ENCODE results near the gene GID4.
A peak's percentile ranks its signal among the peaks of the same experiment; 100 is the strongest.
"Not testable (repeated sequence)": the region's sequence is repeated elsewhere in the genome, so short reads cannot be mapped to it uniquely, and the experiment has no call there.

GID4 gene

GRCh38 chr17:18038861-18039534 is at the start of gene GID4, which contains the start of gene ATPAF2:
TSS of gene GID4 (plus strand) at chr17:18039408. CDS start at chr17:18039465, 57 bp downstream.
TSS of gene ATPAF2 (minus strand) at chr17:18039168. CDS start at chr17:18039013, 155 bp downstream.
- H3K36me3 ChIP-seq: peaks cover 9% of the 10 kb centered on the region
- peaks cover 79% of the 10 kb centered on the region for H4K20me1 ChIP-seq
- peaks cover 56% of the 10 kb centered on the region for H3K4me1 ChIP-seq
- peak within 1 kb of the TSS; percentile 81 for H3K27ac ChIP-seq
- H3K4me2 ChIP-seq: peak within 1 kb of the TSS; percentile 92
- no peaks in the 10 kb centered on the region for H3K9me3 ChIP-seq
- peak within 1 kb of the TSS; percentile 93 for H3K9ac ChIP-seq
- no peaks in the 10 kb centered on the region for H3K27me3 ChIP-seq
- no peak for TF ChIP-seq Cebpa-rat (IDR thresholded peaks at IDR 0.05)
- H3K4me3 ChIP-seq: peak within 1 kb of the TSS; percentile 86

- Histone ChIP-seq H3K4me1 (peaks cover 8% of the 10 kb centered on the region), H3K27me3 (no peaks in the 10 kb centered on the region), H3K9me3 (no peaks in the 10 kb centered on the region), H3K4me2 (no peak overlapping the region), H3K36me3 (no peaks in the 10 kb centered on the region), H3K4me3 (no peak overlapping the region), H3K9ac (no peak overlapping the region), H4K20me1 (no peaks in the 10 kb centered on the region), H3K27ac (no peak overlapping the region)
- TF ChIP-seq Cebpa-rat (IDR thresholded peaks at IDR 0.05): no peak
These were observed 49.6 kb upstream of the GID4 start for GRCh38 chr17:17989618-17990017.

GRCh38 chr17:17990282-17990681 is 48.9 kb upstream of the GID4 start:
- no peaks in the 10 kb centered on the region for H3K27me3 ChIP-seq
- H3K4me3 ChIP-seq: no peak overlapping the region
- H3K9me3 ChIP-seq: no peaks in the 10 kb centered on the region
- TF ChIP-seq Cebpa-rat (IDR thresholded peaks at IDR 0.05): no peak
- no peak overlapping the region for H3K9ac ChIP-seq
- no peaks in the 10 kb centered on the region for H3K36me3 ChIP-seq
- peaks cover 12% of the 10 kb centered on the region for H3K4me1 ChIP-seq
- no peaks in the 10 kb centered on the region for H4K20me1 ChIP-seq
- H3K27ac ChIP-seq: no peak overlapping the region
- H3K4me2 ChIP-seq: no peak overlapping the region

- peaks cover 12% of the 10 kb centered on the region for H3K4me1 ChIP-seq
- H3K4me3 ChIP-seq: no peak overlapping the region
- no peak overlapping the region for H3K4me2 ChIP-seq
- H3K36me3 ChIP-seq: no peaks in the 10 kb centered on the region
- no peak overlapping the region for H3K27ac ChIP-seq
- no peaks in the 10 kb centered on the region for H4K20me1 ChIP-seq
- H3K9ac ChIP-seq: no peak overlapping the region
- H3K9me3 ChIP-seq: no peaks in the 10 kb centered on the region
- TF ChIP-seq Cebpa-rat (IDR thresholded peaks at IDR 0.05): no peak
- no peaks in the 10 kb centered on the region for H3K27me3 ChIP-seq
These were observed 45.8 kb upstream of the GID4 start for GRCh38 chr17:17993366-17993765.

DNA sequence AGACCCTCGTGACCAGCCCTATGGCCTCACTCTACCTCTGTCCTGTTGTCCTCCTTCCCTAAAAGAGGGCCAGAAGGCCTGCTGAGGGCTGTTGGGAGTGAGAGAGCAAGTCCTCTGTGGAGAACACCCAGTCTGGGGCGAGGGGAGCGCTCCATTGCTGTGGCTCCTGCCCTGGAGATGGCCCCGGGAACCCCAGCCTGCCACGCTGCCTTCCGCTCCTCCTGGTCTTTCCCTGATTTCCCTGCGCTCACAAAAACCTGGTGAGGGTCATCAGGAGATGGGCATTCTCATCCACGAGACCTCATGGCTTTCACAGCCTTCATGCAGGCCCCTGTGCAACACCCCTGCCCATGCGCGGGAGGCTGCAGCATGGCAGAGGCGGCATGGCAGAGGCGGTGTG is 45.4 kb upstream of the GID4 start:
- Histone ChIP-seq H3K27ac (no peak overlapping the region), H4K20me1 (no peaks in the 10 kb centered on the region), H3K4me3 (no peak overlapping the region), H3K4me1 (peaks cover 12% of the 10 kb centered on the region), H3K9me3 (no peaks in the 10 kb centered on the region), H3K27me3 (no peaks in the 10 kb centered on the region), H3K4me2 (peak overlapping the region; percentile 52), H3K36me3 (no peaks in the 10 kb centered on the region), H3K9ac (no peak overlapping the region)
- no peak for TF ChIP-seq Cebpa-rat (IDR thresholded peaks at IDR 0.05)

GRCh38 chr17:17994271-17995069 is 44.7 kb upstream of the GID4 start:
- no peaks in the 10 kb centered on the region for H3K36me3 ChIP-seq
- H3K4me1 ChIP-seq: peaks cover 18% of the 10 kb centered on the region
- no peaks in the 10 kb centered on the region for H3K27me3 ChIP-seq
- H3K27ac ChIP-seq: 0 out of 2 replicates have a peak overlapping the region, but pooled peaks have one; percentile 15
- no peak overlapping the region for H3K9ac ChIP-seq
- no peak overlapping the region for H3K4me3 ChIP-seq
- peak overlapping the region; percentile 52 for H3K4me2 ChIP-seq
- no peaks in the 10 kb centered on the region for H4K20me1 ChIP-seq
- no peaks in the 10 kb centered on the region for H3K9me3 ChIP-seq
- TF ChIP-seq Cebpa-rat (IDR thresholded peaks at IDR 0.05): no peak

- H3K9ac ChIP-seq, H3K27me3 ChIP-seq, H3K27ac ChIP-seq, H3K4me3 ChIP-seq, H4K20me1 ChIP-seq, H3K4me2 ChIP-seq, H3K36me3 ChIP-seq, H3K9me3 ChIP-seq: not testable (repeated sequence)
- peak; percentile 89 for TF ChIP-seq Cebpa-rat (IDR thresholded peaks at IDR 0.05)
- peaks cover 25% of the 10 kb centered on the region for H3K4me1 ChIP-seq
These were observed 43.3 kb upstream of the GID4 start for GRCh38 chr17:17995887-17996286.

DNA sequence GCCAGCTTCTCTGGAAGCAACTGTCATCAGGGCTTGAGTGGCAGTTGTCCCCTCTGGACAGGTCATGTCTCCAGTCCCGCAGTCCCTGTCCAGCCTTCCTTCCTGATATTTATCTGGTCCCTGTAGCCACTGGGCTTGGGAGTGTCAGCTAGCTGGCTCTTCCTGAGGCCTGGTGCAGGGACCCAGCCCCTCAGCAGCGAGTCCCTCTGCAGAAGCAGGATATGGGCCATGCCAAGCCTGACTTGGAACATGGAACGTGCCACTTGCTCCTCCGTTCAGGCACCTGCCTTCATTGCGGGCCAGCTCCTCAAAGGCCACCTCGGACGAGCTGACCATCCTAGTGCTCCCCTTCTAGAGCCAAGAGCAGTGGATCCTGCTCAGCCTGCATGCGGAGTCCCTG is 40.3 kb upstream of the GID4 start:
- Histone ChIP-seq H3K4me1 (peaks cover 46% of the 10 kb centered on the region), H3K9me3 (no peaks in the 10 kb centered on the region), H3K9ac (no peak overlapping the region), H3K27ac (no peak overlapping the region), H3K27me3 (no peaks in the 10 kb centered on the region), H3K36me3 (no peaks in the 10 kb centered on the region), H4K20me1 (no peaks in the 10 kb centered on the region), H3K4me3 (no peak overlapping the region), H3K4me2 (no peak overlapping the region)
- no peak for TF ChIP-seq Cebpa-rat (IDR thresholded peaks at IDR 0.05)

GRCh38 chr17:17999364-18000029 is 39.7 kb upstream of the GID4 start:
- no peak overlapping the region for H3K4me3 ChIP-seq

More at GRCh38 chr17:17999364-18000029, 39.7 kb upstream of the GID4 start:
- Histone ChIP-seq H3K27me3 (no peaks in the 10 kb centered on the region), H3K9ac (no peak overlapping the region), H3K4me2 (0 out of 2 replicates have a peak overlapping the region, but pooled peaks have one; percentile 7), H3K4me1 (peaks cover 46% of the 10 kb centered on the region), H3K36me3 (no peaks in the 10 kb centered on the region), H4K20me1 (no peaks in the 10 kb centered on the region), H3K9me3 (no peaks in the 10 kb centered on the region), H3K27ac (no peak overlapping the region)
- no peak for TF ChIP-seq Cebpa-rat (IDR thresholded peaks at IDR 0.05)
